Skeletal muscle satellite cell (primary cell): ENCODE results near the gene CHDH.

ENCODE experiments used
- H3K27me3 ChIP-seq: 2 replicates; pipeline ENCODE4 v1.7.0; 2013; ENCODE audit warnings: low read length; ENCODE audit not compliant: control insufficient read depth, insufficient read depth
- H3K36me3 ChIP-seq: 2 replicates; pipeline ENCODE4 v1.7.0; 2013; ENCODE audit warnings: mild to moderate bottlenecking, control low read depth, low read length; ENCODE audit not compliant: insufficient read depth
- H3K4me1 ChIP-seq: 2 replicates; pipeline ENCODE4 v1.7.0; 2013; ENCODE audit warnings: low read length; ENCODE audit not compliant: control insufficient read depth, insufficient read depth
- H3K4me2 ChIP-seq: 2 replicates; pipeline ENCODE4 v1.7.0; 2013; ENCODE audit warnings: mild to moderate bottlenecking, low read length
- H3K4me3 ChIP-seq: 2 replicates; pipeline ENCODE4 v1.7.0; 2013; ENCODE audit warnings: low read length
- H3K9ac ChIP-seq: 2 replicates; pipeline ENCODE4 v1.7.0; 2013; ENCODE audit warnings: mild to moderate bottlenecking, low read depth, low read length, moderate library complexity
- H3K9me3 ChIP-seq: replicated peaks from 2 replicates; pipeline ENCODE4 v1.7.0; 2013; ENCODE audit warnings: mild to moderate bottlenecking, control low read depth, low read length

The CHDH gene

GRCh38 chr3:53849916-53850315, 3.7 kb upstream of the CHDH start:
- Histone ChIP-seq H3K9ac (no peak overlapping the region), H3K4me3 (no peak overlapping the region), H3K27me3 (peaks cover 45% of the 10 kb centered on the region), H3K9me3 (no peaks in the 10 kb centered on the region), H3K36me3 (no peaks in the 10 kb centered on the region), H3K4me1 (peaks cover 7% of the 10 kb centered on the region), H3K4me2 (no peak overlapping the region)

- Histone ChIP-seq H3K4me2 (peak overlapping the region; percentile 86), H3K4me1 (peaks cover 7% of the 10 kb centered on the region), H3K4me3 (no peak overlapping the region), H3K9ac (no peak overlapping the region), H3K27me3 (peaks cover 63% of the 10 kb centered on the region), H3K9me3 (no peaks in the 10 kb centered on the region), H3K36me3 (no peaks in the 10 kb centered on the region)
These were observed 584 bp upstream of the CHDH start for GRCh38 chr3:53846851-53847155.

- H3K4me1 ChIP-seq: peaks cover 7% of the 10 kb centered on the region
- no peaks in the 10 kb centered on the region for H3K9me3 ChIP-seq
- peak overlapping the region; percentile 86 for H3K4me2 ChIP-seq
- no peaks in the 10 kb centered on the region for H3K36me3 ChIP-seq
- H3K9ac ChIP-seq: peak overlapping the region; percentile 33
- peaks cover 58% of the 10 kb centered on the region for H3K27me3 ChIP-seq
- H3K4me3 ChIP-seq: peak overlapping the region; percentile 68
These were observed 412 bp downstream of the CHDH start for GRCh38 chr3:53845881-53846133.

GRCh38 chr3:53845103-53845880, 927 bp downstream of the CHDH start:
- no peaks in the 10 kb centered on the region for H3K9me3 ChIP-seq
- peak overlapping the region; percentile 33 for H3K9ac ChIP-seq
- H3K4me3 ChIP-seq: peak overlapping the region; percentile 68
- peak overlapping the region; percentile 86 for H3K4me2 ChIP-seq
- no peaks in the 10 kb centered on the region for H3K36me3 ChIP-seq
- H3K4me1 ChIP-seq: peaks cover 7% of the 10 kb centered on the region
- H3K27me3 ChIP-seq: peaks cover 58% of the 10 kb centered on the region

GRCh38 chr3:53844262-53845102, 1.7 kb downstream of the CHDH start:
- Histone ChIP-seq H3K9me3 (no peaks in the 10 kb centered on the region), H3K9ac (no peak overlapping the region), H3K4me1 (peaks cover 7% of the 10 kb centered on the region), H3K36me3 (no peaks in the 10 kb centered on the region), H3K4me2 (no peak overlapping the region), H3K27me3 (peaks cover 54% of the 10 kb centered on the region), H3K4me3 (no peak overlapping the region)

- Histone ChIP-seq H3K4me3 (no peak overlapping the region), H3K9ac (no peak overlapping the region), H3K36me3 (no peaks in the 10 kb centered on the region), H3K4me2 (no peak overlapping the region), H3K9me3 (no peaks in the 10 kb centered on the region), H3K4me1 (peaks cover 7% of the 10 kb centered on the region), H3K27me3 (peaks cover 46% of the 10 kb centered on the region)
These were observed 2.7 kb downstream of the CHDH start for GRCh38 chr3:53843195-53844177.

- Histone ChIP-seq H3K4me3 (no peak overlapping the region), H3K36me3 (no peaks in the 10 kb centered on the region), H3K4me2 (no peak overlapping the region), H3K27me3 (peaks cover 37% of the 10 kb centered on the region), H3K4me1 (peaks cover 7% of the 10 kb centered on the region), H3K9ac (no peak overlapping the region), H3K9me3 (no peaks in the 10 kb centered on the region)
These were observed 3.6 kb downstream of the CHDH start for GRCh38 chr3:53842436-53843194.

GRCh38 chr3:53841296-53841695, 4.9 kb downstream of the CHDH start:
- Histone ChIP-seq H3K4me2 (no peak overlapping the region), H3K9ac (no peak overlapping the region), H3K4me1 (peaks cover 4% of the 10 kb centered on the region), H3K4me3 (no peak overlapping the region), H3K9me3 (no peaks in the 10 kb centered on the region), H3K27me3 (peaks cover 27% of the 10 kb centered on the region), H3K36me3 (no peaks in the 10 kb centered on the region)

- Histone ChIP-seq H3K9me3 (no peaks in the 10 kb centered on the region), H3K9ac (no peak overlapping the region), H3K4me1 (no peaks in the 10 kb centered on the region), H3K4me2 (no peak overlapping the region), H3K36me3 (no peaks in the 10 kb centered on the region), H3K4me3 (no peak overlapping the region), H3K27me3 (peaks cover 2% of the 10 kb centered on the region)
These were observed 8.9 kb downstream of the CHDH start for GRCh38 chr3:53837331-53837730.

GRCh38 chr3:53836084-53836872, 9.9 kb downstream of the CHDH start:
- no peaks in the 10 kb centered on the region for H3K27me3 ChIP-seq
- H3K4me1 ChIP-seq: no peaks in the 10 kb centered on the region
- no peaks in the 10 kb centered on the region for H3K9me3 ChIP-seq
- H3K9ac ChIP-seq: no peak overlapping the region
- H3K36me3 ChIP-seq: no peaks in the 10 kb centered on the region
- H3K4me2 ChIP-seq: no peak overlapping the region
- H3K4me3 ChIP-seq: no peak overlapping the region
